Liver (tissue), 9 donors: Measurements from ENCODE around the gene BRD4. TPM values are rescaled to one million over a fixed set of nuclear protein-coding genes. Genes with fewer than 3 reads are reported as not detected.

Experiments
- DNase-seq: peaks from one replicate; pipeline ENCODE4 v3.0.0-alpha.2; 2017; ENCODE audit warnings: low spot score
- H3K27ac ChIP-seq, 2 donors: one replicate each; pipeline ENCODE4 v1.7.0; 2013; ENCODE audit warnings: inconsistent platforms in 2 of 2, low read length in 2 of 2, control low read depth in 1 of 2, low read depth in 1 of 2, mild to moderate bottlenecking in 1 of 2
- H3K27me3 ChIP-seq, 4 donors: one replicate each; pipeline versions ENCODE4 v1.6.1 to v1.7.0; 2013; ENCODE audit warnings: low read length in 3 of 4, inconsistent platforms in 1 of 4, mild to moderate bottlenecking in 1 of 4, moderate library complexity in 1 of 4; ENCODE audit not compliant: control insufficient read depth in 4 of 4, insufficient read depth in 4 of 4
- H3K36me3 ChIP-seq, 4 donors: one replicate each; pipeline versions ENCODE4 v1.6.1 to v1.7.0; 2013; ENCODE audit warnings: low read length in 3 of 4, mild to moderate bottlenecking in 3 of 4, low read depth in 1 of 4, moderate library complexity in 1 of 4; ENCODE audit not compliant: control insufficient read depth in 4 of 4, insufficient read depth in 3 of 4
- H3K4me1 ChIP-seq, 4 donors: one replicate each; pipeline versions ENCODE4 v1.6.1 to v1.7.0; 2013; ENCODE audit warnings: low read length in 3 of 4, mild to moderate bottlenecking in 3 of 4, moderate library complexity in 1 of 4; ENCODE audit not compliant: control insufficient read depth in 4 of 4, insufficient read depth in 4 of 4
- H3K4me3 ChIP-seq, 3 donors: one replicate each; pipeline versions ENCODE4 v1.6.1 to v1.7.0; 2013; ENCODE audit warnings: low read length in 3 of 3, control low read depth in 1 of 3, low read depth in 1 of 3, mild to moderate bottlenecking in 1 of 3
- H3K9ac ChIP-seq, 2 donors: one replicate each; pipeline ENCODE4 v1.7.0; 2013; ENCODE audit warnings: low read length in 2 of 2, mild to moderate bottlenecking in 2 of 2, moderate library complexity in 2 of 2, control low read depth in 1 of 2, low read depth in 1 of 2
- H3K9me3 ChIP-seq, 4 donors: one replicate each; pipeline versions ENCODE4 v1.6.1 to v1.7.0; 2013; ENCODE audit warnings: low read length in 3 of 4; ENCODE audit not compliant: control insufficient read depth in 4 of 4
- CTCF ChIP-seq: fragments of 150-350 bp; IDR thresholded peaks from 2 replicates; pipeline ENCODE4 v1.5.1; 2017; ENCODE audit warnings: improper control_type of control experiment, low read depth, low read length; ENCODE audit not compliant: missing input control
- EGR1 ChIP-seq, 2 donors: IDR thresholded peaks; 2 replicates each; pipeline ENCODE4 v1.6.1; 2016 to 2018; ENCODE audit warnings: antibody characterized with exemption in 2 of 2, low read depth in 2 of 2
- FOXA1 ChIP-seq: IDR thresholded peaks from 2 replicates; pipeline ENCODE4 v1.6.1; 2016; ENCODE audit warnings: antibody characterized with exemption
- FOXA2 ChIP-seq: IDR thresholded peaks from 2 replicates; pipeline ENCODE4 v1.6.1; 2016; ENCODE audit warnings: antibody characterized with exemption
- GABPA ChIP-seq, 2 donors: IDR thresholded peaks in 1 of 2; conservative IDR thresholded peaks in 1 of 2; 2 replicates each; pipeline ENCODE4 v1.6.1; 2016; ENCODE audit warnings: antibody characterized with exemption in 2 of 2, mild to moderate bottlenecking in 1 of 2, moderate library complexity in 1 of 2
- HNF4A ChIP-seq, 2 donors: conservative IDR thresholded peaks; 2 replicates each; pipeline ENCODE4 v1.6.1; 2016; ENCODE audit warnings: antibody characterized with exemption in 2 of 2, mild to moderate bottlenecking in 2 of 2
- HNF4G ChIP-seq: IDR thresholded peaks from 2 replicates; pipeline ENCODE4 v1.6.1; 2016; ENCODE audit warnings: antibody characterized with exemption
- JUND ChIP-seq, 2 donors: IDR thresholded peaks; 2 replicates each; pipeline ENCODE4 v1.6.1; 2016; ENCODE audit warnings: antibody characterized with exemption in 2 of 2
- MAX ChIP-seq: IDR thresholded peaks from 2 replicates; pipeline ENCODE4 v1.6.1; 2016; ENCODE audit warnings: antibody characterized with exemption
- NR2F2 ChIP-seq: IDR thresholded peaks from 2 replicates; pipeline ENCODE4 v1.6.1; 2016; ENCODE audit warnings: antibody characterized with exemption
- RAD21 ChIP-seq, 2 donors: IDR thresholded peaks; 2 replicates each; pipeline ENCODE4 v1.6.1; 2016; ENCODE audit warnings: antibody characterized with exemption in 2 of 2, mild to moderate bottlenecking in 2 of 2
- RXRA ChIP-seq, 2 donors: IDR thresholded peaks; 2 replicates each; pipeline ENCODE4 v1.6.1; 2017 to 2018; ENCODE audit warnings: antibody characterized with exemption in 2 of 2, mild to moderate bottlenecking in 1 of 2
- SP1 ChIP-seq: IDR thresholded peaks from 2 replicates; pipeline ENCODE4 v1.6.1; 2018; ENCODE audit warnings: antibody characterized with exemption, mild to moderate bottlenecking
- TAF1 ChIP-seq: conservative IDR thresholded peaks from 2 replicates; pipeline ENCODE4 v1.6.1; 2016; ENCODE audit warnings: antibody characterized with exemption, mild to moderate bottlenecking
- YY1 ChIP-seq: IDR thresholded peaks from 2 replicates; pipeline ENCODE4 v1.6.1; 2016; ENCODE audit warnings: antibody characterized with exemption, mild to moderate bottlenecking
- ZBTB33 ChIP-seq: IDR thresholded peaks from 2 replicates; pipeline ENCODE4 v1.6.1; 2016; ENCODE audit warnings: antibody characterized with exemption
- WGBS: extraction: QIAGEN DNeasy Blood & Tissue Kit; methylation state at CpG from one replicate; pipeline ENCODE4 v1.1.7; 2013; 5-methylcytosine and 5-hydroxymethylcytosine counted together
- polyA plus RNA-seq, 2 donors: library from polyadenylated mRNA; stranded (reverse) in 1 of 2; unstranded in 1 of 2; fragments of 200-250 nt in 1 of 2; fragments of >200 nt in 1 of 2; fragmentation: Nextera tagmentation in 1 of 2; extraction: Ambion mirVana in 1 of 2; gene quantifications; one replicate each; pipeline versions ENCODE4 v1.2.1 to v1.2.3, GENCODE V29; 2013 to 2015
- total RNA-seq, 2 donors: library from RNA; depleted of rRNA; stranded (reverse); fragments of >200 nt; gene quantifications; one replicate each; pipeline ENCODE4 v1.2.3, GENCODE V29; 2014
- TF ChIP-seq, protein P1 (sequence below): IDR thresholded peaks from 2 replicates; pipeline ENCODE4 v1.6.1; 2016; ENCODE audit warnings: antibody characterized with exemption
- TF ChIP-seq, protein P2 (sequence below): IDR thresholded peaks from 2 replicates; pipeline ENCODE4 v1.6.1; 2016; ENCODE audit warnings: antibody characterized with exemption, mild to moderate bottlenecking
- donor health status: healthy.
- donor health status: healthy.
- donor health status: healthy.
- donor health status: healthy.
- donor health status: healthy.

Gene BRD4
- total and polyA plus RNA-seq, 4 donors, result 13.6 to 25.8 (median 20.5) TPM

DNA sequence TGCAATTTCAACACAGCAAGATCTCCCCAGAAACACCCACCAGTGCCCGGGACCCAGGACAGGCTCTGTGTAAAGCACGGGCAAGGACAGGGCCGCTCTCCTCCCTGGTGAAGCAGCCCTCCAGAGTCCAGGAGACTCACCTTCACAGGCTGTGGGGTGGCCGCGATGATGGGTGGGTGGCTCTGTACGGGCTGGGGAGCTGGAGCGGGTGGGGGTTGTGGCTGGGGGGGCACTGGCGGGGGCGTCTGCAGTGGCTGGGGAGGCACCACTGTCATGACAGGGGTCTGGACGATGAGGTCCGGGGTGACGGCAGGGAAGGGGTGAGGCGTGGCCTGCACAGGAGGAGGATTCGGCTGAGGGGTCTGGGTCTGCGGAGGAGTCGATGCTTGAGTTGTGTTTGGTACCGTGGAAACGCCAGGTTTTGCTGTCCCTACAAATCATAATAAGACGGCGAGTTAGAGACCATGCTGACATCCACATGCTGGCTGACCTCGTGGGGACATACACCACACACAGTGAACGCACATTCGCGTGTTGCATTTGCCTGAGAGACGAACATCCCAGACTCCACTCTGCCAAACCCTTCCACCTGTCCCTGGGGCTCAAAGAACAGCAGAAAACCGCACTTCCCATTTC, 67.0 kb downstream of the BRD4 start:
- Histone ChIP-seq H3K4me3 (no peak overlapping the region), H3K9ac (no peak overlapping the region), H3K9me3 (no peaks in the 10 kb centered on the region), H3K27me3 (no peaks in the 10 kb centered on the region), H3K27ac (peak overlapping the region; percentile 65 to 72), H3K4me1 (peaks cover 13 to 50% (median 41%) of the 10 kb centered on the region in 4 donors), H3K36me3 (peaks cover 11 to 49% (median 45%) of the 10 kb centered on the region in 4 donors)
- TF ChIP-seq RXRA (IDR thresholded peaks at IDR 0.05) (no peak), SP1 (no peak), HNF4A (conservative IDR thresholded peaks at IDR 0.05) (no peak), MAX (no peak), TAF1 (no peak), RAD21 (IDR thresholded peaks at IDR 0.05) (no peak), FOXA1 (no peak), FOXA2 (no peak), GABPA (IDR thresholded peaks at IDR 0.05 in 1 of 2, conservative IDR thresholded peaks at IDR 0.05 in 1 of 2) (no peak), ZBTB33 (no peak), NR2F2 (no peak), YY1 (no peak), JUND (IDR thresholded peaks at IDR 0.05) (no peak), HNF4G (no peak), CTCF (no peak), EGR1 (IDR thresholded peaks at IDR 0.05; ENCODE audit: low read depth in 2 of 2) (no peak)
- TF ChIP-seq, protein P1, sequence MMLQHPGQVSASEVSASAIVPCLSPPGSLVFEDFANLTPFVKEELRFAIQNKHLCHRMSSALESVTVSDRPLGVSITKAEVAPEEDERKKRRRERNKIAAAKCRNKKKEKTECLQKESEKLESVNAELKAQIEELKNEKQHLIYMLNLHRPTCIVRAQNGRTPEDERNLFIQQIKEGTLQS, result no peak
- TF ChIP-seq, protein P2, sequence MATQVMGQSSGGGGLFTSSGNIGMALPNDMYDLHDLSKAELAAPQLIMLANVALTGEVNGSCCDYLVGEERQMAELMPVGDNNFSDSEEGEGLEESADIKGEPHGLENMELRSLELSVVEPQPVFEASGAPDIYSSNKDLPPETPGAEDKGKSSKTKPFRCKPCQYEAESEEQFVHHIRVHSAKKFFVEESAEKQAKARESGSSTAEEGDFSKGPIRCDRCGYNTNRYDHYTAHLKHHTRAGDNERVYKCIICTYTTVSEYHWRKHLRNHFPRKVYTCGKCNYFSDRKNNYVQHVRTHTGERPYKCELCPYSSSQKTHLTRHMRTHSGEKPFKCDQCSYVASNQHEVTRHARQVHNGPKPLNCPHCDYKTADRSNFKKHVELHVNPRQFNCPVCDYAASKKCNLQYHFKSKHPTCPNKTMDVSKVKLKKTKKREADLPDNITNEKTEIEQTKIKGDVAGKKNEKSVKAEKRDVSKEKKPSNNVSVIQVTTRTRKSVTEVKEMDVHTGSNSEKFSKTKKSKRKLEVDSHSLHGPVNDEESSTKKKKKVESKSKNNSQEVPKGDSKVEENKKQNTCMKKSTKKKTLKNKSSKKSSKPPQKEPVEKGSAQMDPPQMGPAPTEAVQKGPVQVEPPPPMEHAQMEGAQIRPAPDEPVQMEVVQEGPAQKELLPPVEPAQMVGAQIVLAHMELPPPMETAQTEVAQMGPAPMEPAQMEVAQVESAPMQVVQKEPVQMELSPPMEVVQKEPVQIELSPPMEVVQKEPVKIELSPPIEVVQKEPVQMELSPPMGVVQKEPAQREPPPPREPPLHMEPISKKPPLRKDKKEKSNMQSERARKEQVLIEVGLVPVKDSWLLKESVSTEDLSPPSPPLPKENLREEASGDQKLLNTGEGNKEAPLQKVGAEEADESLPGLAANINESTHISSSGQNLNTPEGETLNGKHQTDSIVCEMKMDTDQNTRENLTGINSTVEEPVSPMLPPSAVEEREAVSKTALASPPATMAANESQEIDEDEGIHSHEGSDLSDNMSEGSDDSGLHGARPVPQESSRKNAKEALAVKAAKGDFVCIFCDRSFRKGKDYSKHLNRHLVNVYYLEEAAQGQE, result no peak
- no peak for DNase-seq
- WGBS, result 82% methylated on average over 26 of the region's 26 CpGs
